ENCODE data around the gene MTRF1L.

DNA sequence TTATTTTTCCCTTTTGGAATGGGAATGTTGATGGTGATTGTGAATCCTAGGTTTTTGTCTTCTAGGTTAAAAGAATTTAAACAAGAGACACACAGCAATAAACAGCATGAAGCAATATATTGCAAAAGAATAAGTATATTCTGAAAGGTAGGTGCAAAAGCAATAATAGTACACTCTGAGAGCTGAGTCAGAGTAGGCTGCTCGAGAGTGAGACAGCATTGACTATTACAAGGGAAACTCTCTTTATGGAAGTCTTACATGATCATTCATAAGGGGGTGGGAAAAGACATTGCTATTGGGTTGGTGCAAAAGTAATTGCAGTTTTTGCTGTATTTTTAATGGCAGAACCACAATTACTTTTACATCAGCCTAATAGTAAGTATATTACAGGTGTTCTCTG lies 44.7 kb downstream of the MTRF1L start:
- TF ChIP-seq CTCF (IDR thresholded peaks at IDR 0.05; ENCODE audit: low read depth, low read length) (no peak), EZH2phosphoT487 (IDR thresholded peaks at IDR 0.05; ENCODE audit: low read depth) (no peak)

Measured in OCI-LY3 (cell line).